Activated CD8-positive, alpha-beta memory T cell treated with anti-CD3 and anti-CD28 coated beads, Interleukin-2, amount 10 ng/mL, durations not matched to agents 7 days and 5 days (primary cell): ENCODE data around the gene LIPH. TPM values are rescaled to one million over a fixed set of nuclear protein-coding genes. Genes with fewer than 3 reads are reported as not detected.
"Not testable (repeated sequence)": the region's sequence is repeated elsewhere in the genome, so short reads cannot be mapped to it uniquely, and the experiment has no call there.

Experiments used
- ATAC-seq: fragments of 150-1000 bp; cut with Tn5 transposase; one replicate; pipeline ENCODE4 v1.10.0; 2021; ENCODE audit warnings: moderate library complexity
- CTCF ChIA-PET: fragments of 350-600 bp; sonication (Branson Sonifier 250); formaldehyde crosslinking; loops from one replicate; lab custom pipeline; 2021; ENCODE audit warnings: antibody characterized with exemption; lab: Charles Lee
- DNase-seq: peaks from one replicate; pipeline ENCODE4 v3.0.0-alpha.2; 2020
- H3K27ac Mint-ChIP-seq: one replicate; pipeline ENCODE4 v1.8.0; 2021; ENCODE audit warnings: mild to moderate bottlenecking, mixed read lengths
- H3K27me3 Mint-ChIP-seq: one replicate; pipeline ENCODE4 v1.8.0; 2021; ENCODE audit warnings: mixed read lengths
- H3K36me3 Mint-ChIP-seq: one replicate; pipeline ENCODE4 v1.8.0; 2021; ENCODE audit warnings: mild to moderate bottlenecking, mixed read lengths
- H3K4me1 Mint-ChIP-seq: one replicate; pipeline ENCODE4 v1.8.0; 2021; ENCODE audit warnings: mixed read lengths
- H3K4me3 Mint-ChIP-seq: one replicate; pipeline ENCODE4 v1.8.0; 2021; ENCODE audit warnings: mild to moderate bottlenecking, moderate library complexity, mixed read lengths
- H3K9me3 Mint-ChIP-seq: one replicate; pipeline ENCODE4 v1.8.0; 2022; ENCODE audit warnings: low read depth, mixed read lengths
- total RNA-seq, 2 experiments: library from RNA; stranded (reverse); gene quantifications; one replicate each; pipeline ENCODE4 v1.2.3, GENCODE V29; 2021

The LIPH gene
- total RNA-seq, 2 experiments from 2014 or later, result not detected

DNA sequence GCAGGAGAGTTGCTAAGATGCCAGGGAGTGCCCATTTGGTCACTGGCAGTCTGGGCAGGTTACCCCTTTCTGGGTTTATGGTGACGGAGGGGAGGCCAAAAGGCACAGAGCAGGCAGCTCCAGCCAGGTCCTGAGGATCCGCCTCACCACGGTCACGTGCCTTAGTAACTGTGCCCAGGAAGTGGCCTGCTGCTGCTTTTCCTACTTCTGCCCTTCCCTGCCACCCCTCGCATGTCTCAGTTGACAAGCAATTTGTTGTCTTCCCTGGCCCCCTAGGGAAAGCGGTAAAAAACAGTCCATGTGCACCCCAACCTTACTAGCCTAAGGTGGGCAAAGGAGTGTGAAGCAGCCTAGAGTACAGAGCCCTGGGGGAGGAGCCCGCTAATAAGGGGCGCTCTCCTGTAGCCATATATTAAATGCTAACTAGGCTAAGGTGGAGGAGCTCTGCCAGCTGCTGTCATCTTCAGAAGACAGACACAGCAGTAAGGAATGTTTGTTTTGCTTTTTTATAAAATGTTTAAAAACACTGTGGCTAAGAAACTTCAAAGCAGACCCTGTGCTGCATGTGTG, 9.1 kb upstream of the LIPH start:
- Mint-ChIP-seq H3K36me3 (no peaks in the 10 kb centered on the region), H3K27ac (no peak overlapping the region), H3K4me3 (no peak overlapping the region), H3K9me3 (no peaks in the 10 kb centered on the region), H3K4me1 (peaks cover 9% of the 10 kb centered on the region), H3K27me3 (peaks cover 4% of the 10 kb centered on the region)
- CTCF ChIA-PET, result no interaction called here
- no peak for DNase-seq
- ATAC-seq, result no peak

DNA sequence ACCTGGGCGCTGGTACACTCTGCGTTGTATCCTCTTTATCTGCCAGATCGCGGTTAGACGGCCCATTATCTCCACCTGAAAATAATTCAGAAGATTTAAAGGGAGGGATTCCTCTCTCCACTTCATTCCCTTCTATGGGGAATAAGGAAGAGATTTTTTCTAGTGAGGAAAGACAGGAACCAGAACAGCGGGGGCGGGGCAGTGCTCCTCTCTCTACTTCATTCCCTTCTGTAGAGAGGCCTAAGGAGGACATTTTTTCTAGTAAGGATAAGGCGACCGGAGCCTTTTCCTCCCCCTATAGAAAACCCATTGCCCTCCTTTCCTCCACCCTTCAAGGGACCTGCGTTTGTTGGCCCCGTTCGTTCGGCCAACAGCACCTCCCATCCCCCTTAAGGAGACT, 8.3 kb upstream of the LIPH start:
- Mint-ChIP-seq H3K27me3 (peaks cover 4% of the 10 kb centered on the region), H3K36me3 (no peaks in the 10 kb centered on the region), H3K27ac (no peak overlapping the region), H3K9me3 (no peaks in the 10 kb centered on the region), H3K4me3 (no peak overlapping the region), H3K4me1 (peaks cover 9% of the 10 kb centered on the region)
- CTCF ChIA-PET, result interaction anchor here (1.5 to 3.2 kb wide), 2 partner anchors 12 to 196 kb away, joined by 3 to 15 read pairs; no protein-coding TSS in a partner anchor
- ATAC-seq (no peak), DNase-seq (no peak)

DNA sequence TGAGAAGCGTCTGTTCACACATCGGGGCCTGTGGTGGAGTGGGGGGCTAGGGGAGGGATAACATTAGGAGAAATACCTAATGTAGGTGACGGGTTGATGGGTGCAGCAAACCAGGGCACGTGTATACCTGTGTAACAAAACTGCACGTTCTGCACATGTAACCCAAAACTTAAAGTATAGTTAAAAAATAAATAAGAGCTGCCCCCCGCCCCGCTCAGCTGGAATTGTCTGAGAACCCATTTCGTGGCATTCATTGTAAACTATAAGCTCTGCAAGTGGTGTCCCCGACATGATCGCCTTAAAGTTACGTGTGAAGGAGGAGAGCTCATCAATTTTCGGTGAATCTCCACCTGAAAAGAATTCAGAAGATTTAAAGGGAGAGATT, 7.3 kb upstream of the LIPH start:
- no peaks in the 10 kb centered on the region for H3K36me3 Mint-ChIP-seq
- DNase-seq (no peak), ATAC-seq (no peak)
- CTCF ChIA-PET, result interaction anchor here (0.6 to 3.8 kb wide), 21 partner anchors 10 to 324 kb away, joined by 3 to 25 read pairs (median 4); partner anchors contain the start of genes SENP2 and TMEM41A
- H3K4me1 Mint-ChIP-seq, result peaks cover 9% of the 10 kb centered on the region
- no peak overlapping the region for H3K4me3 Mint-ChIP-seq
- no peaks in the 10 kb centered on the region for H3K9me3 Mint-ChIP-seq
- no peak overlapping the region for H3K27ac Mint-ChIP-seq
- peaks cover 4% of the 10 kb centered on the region for H3K27me3 Mint-ChIP-seq

DNA sequence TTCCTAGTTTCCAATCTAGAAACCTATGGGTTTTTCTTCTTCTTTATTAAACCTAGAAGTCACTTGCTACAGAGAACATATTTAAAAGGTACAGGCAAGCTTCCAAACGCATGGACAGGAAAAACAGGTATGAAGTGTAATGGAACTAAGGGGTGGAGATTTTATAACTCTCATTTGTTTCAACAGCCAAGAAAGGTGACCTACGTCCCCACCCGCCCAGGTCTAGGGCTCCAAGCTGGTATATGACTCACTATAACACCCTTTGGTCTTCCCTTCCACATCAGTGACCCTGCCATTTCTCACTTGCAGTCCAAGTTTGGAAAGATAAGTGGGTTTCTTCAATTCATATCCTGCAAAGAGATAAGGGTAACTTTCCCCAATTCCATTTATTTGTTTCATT, 6.0 kb upstream of the LIPH start:
- no peaks in the 10 kb centered on the region for H3K9me3 Mint-ChIP-seq
- DNase-seq, result no peak
- no peak overlapping the region for H3K4me3 Mint-ChIP-seq
- CTCF ChIA-PET, result interaction anchor here (0.6 to 3.8 kb wide), 20 partner anchors 11 to 323 kb away, joined by 3 to 25 read pairs (median 4); partner anchors contain the start of genes SENP2 and TMEM41A
- no peak overlapping the region for H3K27ac Mint-ChIP-seq
- H3K27me3 Mint-ChIP-seq, result peaks cover 4% of the 10 kb centered on the region
- H3K36me3 Mint-ChIP-seq, result no peaks in the 10 kb centered on the region
- H3K4me1 Mint-ChIP-seq, result peaks cover 9% of the 10 kb centered on the region
- no peak for ATAC-seq

DNA sequence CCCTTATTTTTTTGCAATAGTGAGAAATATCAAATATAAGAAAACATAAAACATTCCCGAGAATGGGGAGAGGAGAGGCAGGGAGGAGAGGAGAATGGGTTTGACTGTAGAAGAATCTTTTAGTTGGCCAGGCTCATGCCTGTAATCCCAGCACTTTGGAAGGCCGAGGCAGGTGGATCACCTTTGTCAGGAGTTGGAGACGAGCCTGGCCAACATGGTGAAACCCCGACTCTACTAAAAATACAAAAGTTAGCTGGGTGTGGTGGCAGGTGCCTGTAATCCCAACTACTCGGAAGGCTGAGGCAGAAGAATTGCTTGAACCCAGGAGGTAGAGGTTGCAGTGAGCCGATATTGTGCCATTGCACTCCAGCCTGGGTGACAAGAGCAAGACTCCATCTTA, 4.3 kb upstream of the LIPH start:
- not testable (repeated sequence) for DNase-seq, ATAC-seq, H3K27me3 Mint-ChIP-seq, H3K36me3 Mint-ChIP-seq, H3K9me3 Mint-ChIP-seq, H3K4me3 Mint-ChIP-seq, H3K27ac Mint-ChIP-seq
- peaks cover 15% of the 10 kb centered on the region for H3K4me1 Mint-ChIP-seq
- CTCF ChIA-PET, result interaction anchor here (3.8 kb wide), 1 partner anchor 19 kb away, joined by 25 read pairs; no protein-coding TSS in a partner anchor

DNA sequence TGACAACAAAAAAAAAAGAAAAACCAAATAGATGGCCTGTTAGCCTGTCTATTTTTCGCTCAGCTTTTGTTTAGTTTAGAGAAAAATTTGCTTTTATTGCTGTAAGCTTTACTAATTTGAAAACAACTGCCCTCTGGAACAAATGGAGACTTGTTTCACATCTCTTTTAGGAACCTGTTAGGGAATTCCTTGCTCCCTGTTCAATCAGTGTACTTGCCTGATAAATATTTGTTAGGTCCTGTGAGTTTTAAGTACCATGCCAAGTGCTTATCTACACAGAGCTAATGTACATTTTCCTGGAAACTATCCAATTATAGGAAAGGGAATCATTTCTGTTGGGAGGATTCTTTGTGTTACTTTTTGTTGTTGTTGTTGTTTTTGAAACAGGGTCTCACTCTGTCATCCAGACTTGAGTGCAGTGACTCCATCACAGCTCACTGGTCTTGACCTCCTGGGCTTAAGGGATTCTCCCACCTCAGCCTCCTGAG, 3.5 kb upstream of the LIPH start:
- Mint-ChIP-seq H3K4me3 (no peak overlapping the region), H3K9me3 (no peaks in the 10 kb centered on the region), H3K4me1 (peaks cover 15% of the 10 kb centered on the region), H3K27me3 (no peaks in the 10 kb centered on the region), H3K36me3 (no peaks in the 10 kb centered on the region), H3K27ac (no peak overlapping the region)
- DNase-seq (no peak), ATAC-seq (no peak)
- CTCF ChIA-PET, result no interaction called here

DNA sequence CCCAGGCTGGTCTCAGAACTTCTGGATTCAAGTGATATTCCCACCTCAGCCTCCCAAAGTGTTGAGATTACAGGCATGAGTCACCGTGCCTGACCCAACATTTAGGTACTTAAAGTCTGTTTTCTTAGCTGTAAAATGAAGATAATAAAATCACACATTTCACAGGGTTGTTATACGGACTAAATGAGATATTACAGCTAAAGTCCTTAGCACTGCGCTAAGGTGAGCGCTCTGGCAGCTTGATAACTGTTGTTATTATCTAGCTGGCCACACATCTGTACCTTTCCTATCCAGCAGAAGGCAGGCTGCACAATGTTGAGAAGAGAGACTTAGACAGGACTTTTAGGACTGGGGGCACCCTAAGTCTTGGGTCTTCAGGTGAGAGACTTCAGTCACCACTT, 2.7 kb upstream of the LIPH start:
- CTCF ChIA-PET, result interaction anchor here (1.3 kb wide), 1 partner anchor 20 kb away, joined by 3 read pairs; no protein-coding TSS in a partner anchor
- H3K36me3 Mint-ChIP-seq, result no peaks in the 10 kb centered on the region
- H3K27ac Mint-ChIP-seq, result no peak overlapping the region
- no peak for DNase-seq
- no peaks in the 10 kb centered on the region for H3K9me3 Mint-ChIP-seq
- peaks cover 15% of the 10 kb centered on the region for H3K4me1 Mint-ChIP-seq
- no peaks in the 10 kb centered on the region for H3K27me3 Mint-ChIP-seq
- no peak for ATAC-seq
- H3K4me3 Mint-ChIP-seq, result no peak overlapping the region

DNA sequence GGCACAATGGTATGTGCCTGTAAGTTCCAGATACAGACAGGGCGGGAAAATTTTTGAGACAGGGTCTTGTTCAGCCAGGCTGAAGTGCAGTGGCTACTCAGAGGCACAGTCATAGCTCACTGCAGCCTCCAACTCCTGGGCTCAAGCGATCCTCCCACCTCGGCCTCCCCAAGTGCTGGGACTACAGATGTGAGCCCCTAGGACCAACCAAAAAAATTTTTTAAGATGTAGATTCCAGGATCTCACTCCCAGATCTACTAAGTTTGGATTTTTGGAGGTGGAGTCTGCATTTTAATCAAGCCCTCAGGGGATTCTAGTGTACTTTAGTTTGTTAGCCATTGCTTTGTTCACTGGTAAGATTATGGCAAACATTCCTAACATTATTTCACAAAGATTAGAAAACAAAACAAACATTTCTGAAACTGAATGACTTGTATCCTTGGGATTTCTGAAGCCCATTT, 2.7 kb downstream of the LIPH start:
- H3K27ac Mint-ChIP-seq, result no peak overlapping the region
- CTCF ChIA-PET, result interaction anchor here (1.0 kb wide), 1 partner anchor 10 kb away, joined by 3 read pairs; no protein-coding TSS in a partner anchor
- no peaks in the 10 kb centered on the region for H3K9me3 Mint-ChIP-seq
- H3K27me3 Mint-ChIP-seq, result no peaks in the 10 kb centered on the region
- DNase-seq (no peak), ATAC-seq (no peak)
- H3K4me3 Mint-ChIP-seq, result no peak overlapping the region
- no peaks in the 10 kb centered on the region for H3K36me3 Mint-ChIP-seq
- peaks cover 13% of the 10 kb centered on the region for H3K4me1 Mint-ChIP-seq

DNA sequence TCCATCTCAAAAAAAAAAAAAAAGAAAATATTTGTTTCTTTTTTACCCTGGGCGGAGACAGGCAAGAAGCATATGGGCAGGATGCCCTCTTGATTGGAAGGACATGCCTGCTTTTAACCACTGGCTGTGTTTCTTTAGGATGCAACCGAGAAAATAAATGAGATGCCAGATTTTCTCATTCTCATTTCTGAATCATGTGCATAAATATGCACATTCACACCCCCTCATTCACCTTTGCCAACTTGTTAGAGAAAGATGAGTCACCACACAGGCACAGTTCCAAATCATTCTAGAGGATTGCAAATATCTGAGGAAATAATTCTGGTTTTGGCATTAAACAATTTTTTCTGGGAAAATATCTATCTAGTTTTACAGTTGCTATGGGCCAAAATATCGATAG, 3.3 kb downstream of the LIPH start:
- DNase-seq (no peak), ATAC-seq (no peak)
- no peak overlapping the region for H3K4me3 Mint-ChIP-seq
- CTCF ChIA-PET, result interaction anchor here (1.0 kb wide), 1 partner anchor 10 kb away, joined by 3 read pairs; no protein-coding TSS in a partner anchor
- H3K36me3 Mint-ChIP-seq, result no peaks in the 10 kb centered on the region
- no peak overlapping the region for H3K27ac Mint-ChIP-seq
- H3K4me1 Mint-ChIP-seq, result peaks cover 13% of the 10 kb centered on the region
- H3K9me3 Mint-ChIP-seq, result no peaks in the 10 kb centered on the region
- no peaks in the 10 kb centered on the region for H3K27me3 Mint-ChIP-seq

DNA sequence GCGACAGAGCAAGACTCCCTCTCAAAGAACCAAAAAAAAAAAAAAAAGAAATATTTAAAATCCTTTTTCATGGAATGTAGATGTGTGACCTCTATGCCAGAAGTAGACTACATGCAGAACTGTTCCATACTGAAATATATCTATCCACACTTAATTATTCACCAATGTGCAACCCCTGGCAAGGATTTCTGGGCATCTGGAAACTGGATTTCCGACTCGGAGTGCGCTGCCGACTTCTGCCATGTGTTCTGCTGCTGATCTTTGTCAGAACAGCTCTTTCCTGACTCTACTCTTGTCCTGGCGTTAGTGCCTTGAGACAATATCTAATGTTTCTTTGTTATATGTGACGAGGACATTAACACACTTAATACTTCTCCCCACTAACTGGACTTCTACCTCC, 11.7 kb downstream of the LIPH start:
- ATAC-seq, result no peak
- H3K27me3 Mint-ChIP-seq, result peaks cover 2% of the 10 kb centered on the region

DNA sequence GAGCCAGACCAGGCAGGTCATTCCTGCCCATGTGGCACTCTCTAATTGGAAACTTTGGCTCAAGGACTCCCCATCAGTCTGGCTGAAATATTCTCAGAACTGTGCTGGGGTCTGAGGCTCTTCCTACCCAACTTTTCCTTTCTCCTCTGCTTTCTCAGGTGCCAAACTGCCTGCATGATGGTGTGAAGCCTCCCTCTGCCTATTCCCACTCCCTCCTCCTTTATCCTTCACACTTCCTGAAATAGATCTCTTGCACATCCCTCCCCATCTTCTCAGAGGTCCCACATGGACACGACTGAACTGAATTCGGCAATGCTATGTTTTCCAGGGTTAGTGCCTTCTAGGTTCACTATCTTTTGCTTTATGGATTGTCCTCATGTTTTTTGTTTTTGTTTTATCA, 12.5 kb downstream of the LIPH start:
- no peak overlapping the region for H3K27ac Mint-ChIP-seq
- CTCF ChIA-PET, result no interaction called here
- no peak overlapping the region for H3K4me3 Mint-ChIP-seq
- no peaks in the 10 kb centered on the region for H3K9me3 Mint-ChIP-seq
- H3K36me3 Mint-ChIP-seq, result peaks cover 3% of the 10 kb centered on the region
- peaks cover 2% of the 10 kb centered on the region for H3K27me3 Mint-ChIP-seq
- ATAC-seq (no peak), DNase-seq (no peak)
- H3K4me1 Mint-ChIP-seq, result peaks cover 12% of the 10 kb centered on the region

More for the DNA sequence above, 11.7 kb downstream of the LIPH start:
- no peak overlapping the region for H3K27ac Mint-ChIP-seq
- no peak for DNase-seq
- H3K9me3 Mint-ChIP-seq, result no peaks in the 10 kb centered on the region
- H3K4me1 Mint-ChIP-seq, result peaks cover 12% of the 10 kb centered on the region
- H3K4me3 Mint-ChIP-seq, result no peak overlapping the region
- H3K36me3 Mint-ChIP-seq, result peaks cover 3% of the 10 kb centered on the region
- CTCF ChIA-PET, result no interaction called here

DNA sequence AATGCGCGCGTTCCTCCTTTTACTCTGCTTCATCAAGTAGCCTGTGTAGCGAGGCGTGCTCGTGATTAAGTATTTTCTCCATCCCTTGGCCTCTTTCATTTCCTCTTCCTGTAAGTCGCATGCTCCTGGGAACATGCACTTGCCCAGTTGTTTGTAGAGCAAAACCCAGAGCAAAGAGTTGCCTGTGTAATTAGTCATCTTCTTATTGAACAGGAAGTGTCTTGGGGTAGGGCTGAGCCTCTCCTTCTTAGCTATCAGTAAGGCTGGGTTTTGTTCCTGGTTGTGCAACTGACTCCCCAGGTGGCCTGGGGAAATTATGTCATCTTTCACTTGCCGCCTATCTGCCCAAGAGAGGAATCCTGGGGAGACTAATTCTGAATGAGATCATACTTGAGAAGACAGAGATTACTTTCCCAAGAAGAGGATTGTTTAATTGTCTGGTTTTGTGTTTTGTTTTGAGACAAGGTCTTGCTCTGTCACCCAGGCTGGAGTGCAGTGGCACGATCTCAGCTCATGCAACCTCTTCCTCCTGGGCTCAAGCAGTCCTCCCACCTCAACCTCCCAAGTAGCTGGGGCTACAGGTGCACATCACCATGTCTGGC, 14.9 kb downstream of the LIPH start:
- CTCF ChIA-PET, result no interaction called here
- peaks cover 12% of the 10 kb centered on the region for H3K4me1 Mint-ChIP-seq
- no peak overlapping the region for H3K4me3 Mint-ChIP-seq
- H3K27me3 Mint-ChIP-seq, result peaks cover 2% of the 10 kb centered on the region
- peak; percentile 65 for DNase-seq
- H3K9me3 Mint-ChIP-seq, result no peaks in the 10 kb centered on the region
- ATAC-seq, result peak; percentile 97
- H3K36me3 Mint-ChIP-seq, result peaks cover 3% of the 10 kb centered on the region
- H3K27ac Mint-ChIP-seq, result peak overlapping the region; percentile 75

DNA sequence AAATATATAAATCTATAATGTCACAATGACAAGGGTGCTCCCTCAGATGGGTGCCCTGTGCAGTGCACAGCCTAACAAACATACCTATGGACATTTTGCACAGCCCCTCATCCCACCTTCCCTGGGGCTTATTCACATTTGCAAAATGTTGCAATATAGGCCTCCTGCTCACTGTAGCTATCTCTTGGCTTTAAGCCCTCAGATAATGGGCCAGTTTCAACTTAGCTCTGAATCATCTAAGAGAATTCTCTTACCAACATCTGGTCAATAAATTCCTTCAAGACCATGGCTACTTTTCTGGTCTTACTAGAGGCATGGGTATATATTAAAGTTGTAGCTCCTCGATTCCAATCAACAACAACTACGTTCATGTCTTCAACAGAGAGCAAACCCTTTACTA, 17.9 kb downstream of the LIPH start:
- Mint-ChIP-seq H3K4me3 (no peak overlapping the region), H3K4me1 (peaks cover 12% of the 10 kb centered on the region), H3K36me3 (peaks cover 3% of the 10 kb centered on the region), H3K9me3 (no peaks in the 10 kb centered on the region), H3K27me3 (no peaks in the 10 kb centered on the region), H3K27ac (no peak overlapping the region)
- DNase-seq (no peak), ATAC-seq (no peak)
- CTCF ChIA-PET, result no interaction called here

DNA sequence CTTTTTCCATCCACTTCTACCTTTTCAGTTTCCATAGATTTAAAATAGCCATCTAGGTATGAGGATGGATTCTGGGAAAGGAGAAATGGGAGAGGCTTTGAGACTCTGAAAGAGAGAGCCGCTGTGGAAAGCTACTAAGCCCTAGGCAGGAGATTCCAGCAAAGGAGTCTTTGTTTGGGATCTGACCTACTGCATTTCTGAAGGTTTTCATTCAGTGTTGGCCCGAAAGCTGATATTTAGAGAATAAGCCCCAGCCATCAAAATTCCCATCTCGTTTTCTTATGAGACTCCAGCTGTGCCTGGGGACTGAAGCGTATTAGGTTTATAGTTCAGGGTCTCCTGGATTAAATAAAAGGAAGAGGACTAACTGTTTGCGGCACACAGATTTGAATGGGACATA, 19.5 kb downstream of the LIPH start:
- ATAC-seq (no peak), DNase-seq (no peak)
- H3K27me3 Mint-ChIP-seq, result no peaks in the 10 kb centered on the region
- no peaks in the 10 kb centered on the region for H3K9me3 Mint-ChIP-seq
- CTCF ChIA-PET, result no interaction called here
- no peak overlapping the region for H3K27ac Mint-ChIP-seq
- peaks cover 11% of the 10 kb centered on the region for H3K4me1 Mint-ChIP-seq
- peaks cover 3% of the 10 kb centered on the region for H3K36me3 Mint-ChIP-seq
- no peak overlapping the region for H3K4me3 Mint-ChIP-seq
